ENCODE data around the gene UBL4B. TPM values are rescaled to one million over a fixed set of nuclear protein-coding genes. Genes with fewer than 3 reads are reported as not detected.
"Not testable (repeated sequence)": the region's sequence is repeated elsewhere in the genome, so short reads cannot be mapped to it uniquely, and the experiment has no call there.

Gene UBL4B
- 0.08 and 0.23 TPM in 2 replicates for polyA plus RNA-seq (2014; cell fraction: cytosol; rRNA removed)
- 0.09 and 2.0 TPM in 2 replicates for polyA plus RNA-seq (2014; cell fraction: nucleus; rRNA removed)

GRCh38 chr1:110112143-110112542 is at the start of gene UBL4B:
UBL4B (plus strand) TSS chr1:110112443; CDS start chr1:110112535, 92 bp downstream.
- no peak for DNase-seq (ENCODE audit: low spot score)

- DNase-seq (ENCODE audit: low spot score): peak; percentile 91
Observed at GRCh38 chr1:110062612-110063011, 49.6 kb upstream of the UBL4B start.

GRCh38 chr1:110063781-110064180 is 48.5 kb upstream of the UBL4B start:
- DNase-seq (ENCODE audit: low spot score): no peak

GRCh38 chr1:110064576-110065337 is 47.5 kb upstream of the UBL4B start:
- no peak for DNase-seq (ENCODE audit: low spot score)

- DNase-seq (ENCODE audit: low spot score): no peak
Observed at GRCh38 chr1:110065841-110066240, 46.4 kb upstream of the UBL4B start.

GRCh38 chr1:110067479-110067892 is 44.8 kb upstream of the UBL4B start:
- no peak for DNase-seq (ENCODE audit: low spot score)

GRCh38 chr1:110067893-110068645 is 44.2 kb upstream of the UBL4B start:
- DNase-seq (ENCODE audit: low spot score): no peak

- no peak for DNase-seq (ENCODE audit: low spot score)
Observed at GRCh38 chr1:110068646-110069403, 43.4 kb upstream of the UBL4B start.

- DNase-seq (ENCODE audit: low spot score): no peak
Observed at GRCh38 chr1:110069404-110070281, 42.6 kb upstream of the UBL4B start.

- no peak for DNase-seq (ENCODE audit: low spot score)
Observed at GRCh38 chr1:110070282-110070669, 42.0 kb upstream of the UBL4B start.

- no peak for DNase-seq (ENCODE audit: low spot score)
Observed at GRCh38 chr1:110070671-110071242, 41.5 kb upstream of the UBL4B start, which contains the start of gene ALX3. ALX3 (minus strand) TSS chr1:110070672; CDS start chr1:110070612, 60 bp downstream.

GRCh38 chr1:110074166-110074565 is 38.1 kb upstream of the UBL4B start:
- DNase-seq (ENCODE audit: low spot score): no peak

GRCh38 chr1:110076789-110077500 is 35.3 kb upstream of the UBL4B start:
- DNase-seq (ENCODE audit: low spot score): no peak

- DNase-seq (ENCODE audit: low spot score): not testable (repeated sequence)
Observed at GRCh38 chr1:110079995-110080394, 32.2 kb upstream of the UBL4B start.

- DNase-seq (ENCODE audit: low spot score): no peak
Observed at GRCh38 chr1:110081061-110081460, 31.2 kb upstream of the UBL4B start.

GRCh38 chr1:110082477-110082876 is 29.8 kb upstream of the UBL4B start:
- DNase-seq (ENCODE audit: low spot score): no peak

- DNase-seq (ENCODE audit: low spot score): no peak
Observed at GRCh38 chr1:110083061-110083865, 29.0 kb upstream of the UBL4B start.

- DNase-seq (ENCODE audit: low spot score): no peak
Observed at GRCh38 chr1:110083866-110084226, 28.4 kb upstream of the UBL4B start.

All from SK-N-DZ (cell line).